GM13976 (cell line): ENCODE results near the gene NLE1.

Experiments used
- DNase-seq: peaks from one replicate; pipeline ENCODE4 v3.0.0; 2012; ENCODE audit warnings: low spot score
- in situ Hi-C: fragments of 300-500 bp; cut with MboI; formaldehyde crosslinking; loops from one replicate; pipeline ENCODE4 v1.12.0; 2022; ENCODE audit warnings: low sequenced_read_pairs, mixed read lengths, inconsistent platforms; ENCODE audit not compliant: unreplicated experiment
- TF ChIP-seq, protein P1 (sequence below): IDR thresholded peaks from 2 replicates; pipeline ENCODE4 v1.5.1; 2012; ENCODE audit warnings: borderline replicate concordance, mild to moderate bottlenecking; ENCODE audit not compliant: insufficient read depth; ENCODE audit errors: extremely low read depth, missing control alignments, control extremely low read depth

NLE1 gene

GRCh38 chr17:35089586-35090296, 52.4 kb downstream of the NLE1 start:
- peak; percentile 48 for DNase-seq
- TF ChIP-seq, protein P1, sequence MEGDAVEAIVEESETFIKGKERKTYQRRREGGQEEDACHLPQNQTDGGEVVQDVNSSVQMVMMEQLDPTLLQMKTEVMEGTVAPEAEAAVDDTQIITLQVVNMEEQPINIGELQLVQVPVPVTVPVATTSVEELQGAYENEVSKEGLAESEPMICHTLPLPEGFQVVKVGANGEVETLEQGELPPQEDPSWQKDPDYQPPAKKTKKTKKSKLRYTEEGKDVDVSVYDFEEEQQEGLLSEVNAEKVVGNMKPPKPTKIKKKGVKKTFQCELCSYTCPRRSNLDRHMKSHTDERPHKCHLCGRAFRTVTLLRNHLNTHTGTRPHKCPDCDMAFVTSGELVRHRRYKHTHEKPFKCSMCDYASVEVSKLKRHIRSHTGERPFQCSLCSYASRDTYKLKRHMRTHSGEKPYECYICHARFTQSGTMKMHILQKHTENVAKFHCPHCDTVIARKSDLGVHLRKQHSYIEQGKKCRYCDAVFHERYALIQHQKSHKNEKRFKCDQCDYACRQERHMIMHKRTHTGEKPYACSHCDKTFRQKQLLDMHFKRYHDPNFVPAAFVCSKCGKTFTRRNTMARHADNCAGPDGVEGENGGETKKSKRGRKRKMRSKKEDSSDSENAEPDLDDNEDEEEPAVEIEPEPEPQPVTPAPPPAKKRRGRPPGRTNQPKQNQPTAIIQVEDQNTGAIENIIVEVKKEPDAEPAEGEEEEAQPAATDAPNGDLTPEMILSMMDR: no peak

DNA sequence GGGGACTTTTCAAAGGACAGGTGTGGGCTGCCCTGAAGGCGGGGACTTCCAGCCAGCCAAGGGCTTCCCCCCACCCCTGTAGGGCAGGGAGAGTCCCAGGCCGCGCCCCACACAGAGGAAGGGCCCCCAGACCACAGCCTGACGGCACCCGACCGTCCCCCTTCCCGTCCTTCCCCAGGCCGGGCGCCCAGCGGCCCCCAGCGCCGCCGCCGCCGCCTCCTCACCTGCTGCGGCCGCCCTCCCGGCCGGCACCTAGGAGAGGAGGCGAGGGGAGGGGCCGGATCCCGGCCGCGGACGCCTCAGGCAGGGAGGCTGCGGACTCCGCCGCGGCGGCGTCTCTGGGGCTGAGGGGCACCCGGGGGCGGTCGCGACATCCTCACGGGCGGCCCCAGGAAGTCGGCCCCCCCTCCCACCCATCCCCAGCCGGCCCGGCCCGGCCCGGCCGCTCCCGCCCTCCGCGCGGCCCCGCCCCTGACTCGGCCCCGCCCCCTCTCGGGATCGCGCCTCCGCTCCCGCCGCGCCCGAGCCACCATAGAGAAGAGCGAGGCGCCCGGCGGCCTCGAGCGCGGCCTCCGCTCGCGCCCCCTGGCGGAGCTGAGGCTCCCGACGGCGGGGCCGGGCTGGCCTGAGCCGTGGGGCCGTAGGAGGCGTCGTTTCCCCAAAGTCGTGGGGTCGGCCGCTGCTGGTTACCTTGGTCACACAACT, 53.1 kb downstream of the NLE1 start:
- TF ChIP-seq, protein P1: peak; percentile 94
- peak; percentile 91 for DNase-seq
- in situ Hi-C loops: no loop called here

More at GRCh38 chr17:35089586-35090296, 52.4 kb downstream of the NLE1 start:
- in situ Hi-C loops: loop anchor here (10.0 kb wide), 1 partner anchor 85 kb away; no protein-coding TSS in a partner anchor

DNA sequence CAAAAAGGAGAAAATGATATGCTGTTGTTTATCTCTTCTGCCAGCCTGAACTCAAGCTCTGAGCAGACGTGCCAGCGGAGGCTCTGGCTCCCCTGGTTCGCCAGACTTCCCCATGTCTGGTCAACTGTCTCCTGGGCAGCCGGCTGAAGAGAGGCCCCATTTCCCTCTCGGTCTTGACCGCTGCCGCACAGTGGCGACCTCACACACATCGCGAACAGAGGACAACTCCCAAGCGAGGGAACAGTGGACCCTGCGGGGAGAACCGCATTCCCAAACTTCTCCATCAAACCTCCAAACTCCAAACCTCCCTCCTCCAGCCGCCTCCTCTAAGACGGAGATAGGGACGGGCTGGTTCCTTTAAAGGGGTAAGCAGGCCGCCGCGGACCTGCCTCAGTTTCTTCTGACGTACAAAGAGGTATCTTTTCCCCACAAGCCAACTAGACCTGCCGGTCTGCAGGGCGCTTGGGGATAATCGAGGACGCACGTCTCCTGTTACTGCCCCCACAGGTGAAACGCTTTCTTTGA, 53.7 kb downstream of the NLE1 start:
- TF ChIP-seq, protein P1: no peak
- DNase-seq: no peak
- in situ Hi-C loops: no loop called here

GRCh38 chr17:35087731-35088355, 54.3 kb downstream of the NLE1 start:
- no peak for DNase-seq
- in situ Hi-C loops: no loop called here

GRCh38 chr17:35086931-35087573, 55.1 kb downstream of the NLE1 start:
- TF ChIP-seq, protein P1: no peak
- DNase-seq: no peak
- in situ Hi-C loops: no loop called here

More at GRCh38 chr17:35087731-35088355, 54.3 kb downstream of the NLE1 start:
- TF ChIP-seq, protein P1: no peak

- no peak for DNase-seq
- TF ChIP-seq, protein P1: no peak
- in situ Hi-C loops: no loop called here
These were observed 55.9 kb downstream of the NLE1 start for GRCh38 chr17:35086164-35086563.
